HPDE6-E6E7 (cell line): ENCODE measurements around the gene PLK4.
"Not testable (repeated sequence)": the region's sequence is repeated elsewhere in the genome, so short reads cannot be mapped to it uniquely, and the experiment has no call there.

ENCODE experiments used
- DNase-seq: peaks from one replicate; pipeline ENCODE4 v3.0.0; 2011; ENCODE audit warnings: missing footprints; ENCODE audit errors: extremely low spot score

Gene PLK4

GRCh38 chr4:127905029-127905428, 24.3 kb downstream of the PLK4 start:
- DNase-seq, result no peak

GRCh38 chr4:127916512-127916911, 35.8 kb downstream of the PLK4 start:
- no peak for DNase-seq

GRCh38 chr4:127917151-127917550, 36.5 kb downstream of the PLK4 start:
- DNase-seq, result no peak

- DNase-seq, result no peak
These were observed 39.8 kb downstream of the PLK4 start for GRCh38 chr4:127920521-127920920.

- no peak for DNase-seq
These were observed 41.5 kb downstream of the PLK4 start for GRCh38 chr4:127922226-127922625.

- not testable (repeated sequence) for DNase-seq
These were observed 45.0 kb downstream of the PLK4 start for GRCh38 chr4:127925720-127926119.

- DNase-seq, result no peak
These were observed 49.5 kb downstream of the PLK4 start for GRCh38 chr4:127930175-127930574.

- DNase-seq, result not testable (repeated sequence)
These were observed 51.1 kb downstream of the PLK4 start for GRCh38 chr4:127931836-127932235.

GRCh38 chr4:127936974-127937373, 56.3 kb downstream of the PLK4 start:
- no peak for DNase-seq
